HTERT RPE-1 (cell line): ENCODE results near the gene CNTNAP2.

Experiments
- in situ Hi-C: fragments of 300-500 bp; cut with MboI; formaldehyde crosslinking; loops from 4 replicates; pipeline ENCODE4 v1.14.3; 2020; ENCODE audit warnings: low sequenced_read_pairs

CNTNAP2 gene

GRCh38 chr7:147516391-147516790 lies 1399.8 kb downstream of the CNTNAP2 start:
- in situ Hi-C loops: no loop called here

GRCh38 chr7:147519062-147519461 lies 1402.5 kb downstream of the CNTNAP2 start:
- in situ Hi-C loops: no loop called here

- in situ Hi-C loops: no loop called here
Observed at GRCh38 chr7:147523056-147523455, 1406.5 kb downstream of the CNTNAP2 start.

GRCh38 chr7:147524726-147525250 lies 1408.2 kb downstream of the CNTNAP2 start:
- in situ Hi-C loops: no loop called here

GRCh38 chr7:147525325-147525724 lies 1408.7 kb downstream of the CNTNAP2 start:
- in situ Hi-C loops: no loop called here

GRCh38 chr7:147535701-147536111 lies 1419.1 kb downstream of the CNTNAP2 start:
- in situ Hi-C loops: no loop called here

- in situ Hi-C loops: no loop called here
Observed at GRCh38 chr7:147539685-147540084, 1423.1 kb downstream of the CNTNAP2 start.

- in situ Hi-C loops: no loop called here
Observed at GRCh38 chr7:147540743-147541142, 1424.1 kb downstream of the CNTNAP2 start.

- in situ Hi-C loops: no loop called here
Observed at GRCh38 chr7:147541261-147541660, 1424.7 kb downstream of the CNTNAP2 start.

GRCh38 chr7:147547252-147547897 lies 1430.8 kb downstream of the CNTNAP2 start:
- in situ Hi-C loops: no loop called here

- in situ Hi-C loops: no loop called here
Observed at GRCh38 chr7:147556317-147556716, 1439.7 kb downstream of the CNTNAP2 start.

- in situ Hi-C loops: no loop called here
Observed at GRCh38 chr7:147563669-147564068, 1447.1 kb downstream of the CNTNAP2 start.

- in situ Hi-C loops: no loop called here
Observed at GRCh38 chr7:147564786-147565476, 1448.3 kb downstream of the CNTNAP2 start.

- in situ Hi-C loops: no loop called here
Observed at GRCh38 chr7:147567043-147567442, 1450.4 kb downstream of the CNTNAP2 start.

GRCh38 chr7:147569116-147569913 lies 1452.7 kb downstream of the CNTNAP2 start:
- in situ Hi-C loops: no loop called here

GRCh38 chr7:147570390-147570789 lies 1453.8 kb downstream of the CNTNAP2 start:
- in situ Hi-C loops: no loop called here

GRCh38 chr7:147571436-147572185 lies 1455.0 kb downstream of the CNTNAP2 start:
- in situ Hi-C loops: no loop called here

- in situ Hi-C loops: no loop called here
Observed at GRCh38 chr7:147578196-147578595, 1461.6 kb downstream of the CNTNAP2 start.

- in situ Hi-C loops: no loop called here
Observed at GRCh38 chr7:147579148-147579547, 1462.5 kb downstream of the CNTNAP2 start.

- in situ Hi-C loops: no loop called here
Observed at GRCh38 chr7:147584771-147585193, 1468.2 kb downstream of the CNTNAP2 start.

GRCh38 chr7:147586110-147586509 lies 1469.5 kb downstream of the CNTNAP2 start:
- in situ Hi-C loops: no loop called here
